AG10803 (cell line): ENCODE results near the gene KIF19.

Source experiments
- DNase-seq: peaks from one replicate; pipeline ENCODE4 v3.0.0; 2010; ENCODE audit warnings: low read depth
- H3K4me3 ChIP-seq: 2 replicates; pipeline ENCODE4 v1.5.1; 2011; ENCODE audit warnings: mild to moderate bottlenecking, low read length, control low read depth
- TF ChIP-seq, protein P1 (sequence below): conservative IDR thresholded peaks from 2 replicates; pipeline ENCODE4 v1.5.1; 2011; ENCODE audit warnings: mild to moderate bottlenecking, low read length, control low read depth, inconsistent platforms

The KIF19 gene

DNA sequence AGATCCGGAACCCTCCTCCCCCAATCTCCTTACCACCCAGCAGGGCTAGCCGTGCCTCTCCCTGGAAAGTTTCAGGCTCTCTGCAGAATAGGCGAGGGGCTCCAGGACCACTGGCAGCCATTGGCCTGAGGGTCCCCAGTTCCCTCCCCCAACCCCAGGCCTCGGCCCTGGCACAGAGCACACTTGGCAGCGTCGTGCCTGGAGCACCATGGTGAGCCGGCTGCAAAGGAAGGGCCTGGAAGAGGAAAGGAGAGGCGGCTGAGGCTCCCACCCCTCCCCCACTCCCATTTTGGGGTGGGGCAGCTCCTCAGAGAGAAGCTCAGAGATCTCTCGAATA, 36.0 kb downstream of the KIF19 start:
- H3K4me3 ChIP-seq: no peak overlapping the region
- no peak for DNase-seq
- TF ChIP-seq, protein P1, sequence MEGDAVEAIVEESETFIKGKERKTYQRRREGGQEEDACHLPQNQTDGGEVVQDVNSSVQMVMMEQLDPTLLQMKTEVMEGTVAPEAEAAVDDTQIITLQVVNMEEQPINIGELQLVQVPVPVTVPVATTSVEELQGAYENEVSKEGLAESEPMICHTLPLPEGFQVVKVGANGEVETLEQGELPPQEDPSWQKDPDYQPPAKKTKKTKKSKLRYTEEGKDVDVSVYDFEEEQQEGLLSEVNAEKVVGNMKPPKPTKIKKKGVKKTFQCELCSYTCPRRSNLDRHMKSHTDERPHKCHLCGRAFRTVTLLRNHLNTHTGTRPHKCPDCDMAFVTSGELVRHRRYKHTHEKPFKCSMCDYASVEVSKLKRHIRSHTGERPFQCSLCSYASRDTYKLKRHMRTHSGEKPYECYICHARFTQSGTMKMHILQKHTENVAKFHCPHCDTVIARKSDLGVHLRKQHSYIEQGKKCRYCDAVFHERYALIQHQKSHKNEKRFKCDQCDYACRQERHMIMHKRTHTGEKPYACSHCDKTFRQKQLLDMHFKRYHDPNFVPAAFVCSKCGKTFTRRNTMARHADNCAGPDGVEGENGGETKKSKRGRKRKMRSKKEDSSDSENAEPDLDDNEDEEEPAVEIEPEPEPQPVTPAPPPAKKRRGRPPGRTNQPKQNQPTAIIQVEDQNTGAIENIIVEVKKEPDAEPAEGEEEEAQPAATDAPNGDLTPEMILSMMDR: no peak

DNA sequence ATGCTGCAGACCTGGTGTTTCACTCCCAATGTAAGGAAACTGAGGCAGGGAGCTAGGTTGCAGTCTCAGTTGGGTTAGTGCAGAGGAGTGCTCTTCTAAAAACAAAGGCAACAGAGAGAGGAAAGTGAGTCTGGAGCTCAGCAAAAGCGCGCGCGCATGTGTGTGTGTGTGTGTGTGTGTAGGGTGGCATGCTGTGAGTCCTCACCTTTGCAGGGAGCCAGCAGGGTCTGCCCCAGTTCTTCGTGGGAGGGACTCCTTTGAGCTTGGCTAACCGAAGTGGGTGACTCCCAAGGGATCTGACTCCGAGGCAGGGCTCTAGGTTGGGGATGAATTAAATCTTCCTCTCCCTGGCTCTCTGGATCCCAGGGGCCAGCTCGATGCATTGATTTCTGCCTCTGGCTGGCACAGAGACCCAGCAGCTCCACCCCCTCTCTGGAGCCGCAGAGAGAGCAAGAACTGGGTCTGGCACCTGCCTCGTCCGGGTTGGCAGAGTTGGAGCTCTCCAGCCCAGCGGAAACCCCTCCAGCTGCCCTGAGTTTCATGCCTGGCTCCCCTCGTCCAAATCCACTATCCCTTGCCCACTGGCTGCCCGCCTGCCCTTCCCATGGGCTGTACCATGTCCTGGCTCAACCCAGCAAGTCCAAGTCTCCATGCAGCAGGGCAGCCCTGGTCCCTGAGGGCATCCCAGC, 36.9 kb downstream of the KIF19 start:
- DNase-seq: no peak
- TF ChIP-seq, protein P1: no peak
- H3K4me3 ChIP-seq: no peak overlapping the region

DNA sequence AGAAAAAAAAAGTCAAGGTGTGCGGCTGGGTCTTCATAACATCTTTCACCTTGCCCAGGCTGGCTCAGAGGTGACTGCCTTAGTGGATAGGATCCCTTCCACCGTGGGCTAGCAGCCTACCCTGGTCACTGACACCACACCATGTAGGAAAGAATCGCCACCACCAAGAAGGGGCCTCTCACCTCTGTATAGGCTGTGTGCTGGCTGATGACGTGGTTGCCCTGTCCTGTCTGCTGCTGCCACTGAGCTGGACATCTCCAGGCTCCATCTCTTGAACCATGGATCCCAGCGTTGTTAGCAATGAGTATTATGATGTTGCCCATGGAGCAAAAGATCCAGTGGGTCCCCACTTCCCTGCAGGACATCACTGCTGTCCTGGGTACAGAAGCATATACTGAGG, 41.2 kb downstream of the KIF19 start, which contains the start of gene GPR142:
GPR142 (plus strand) TSS at position 301 of the 400 bp plus-strand sequence. CDS start 2,035 bp downstream, outside the sequence.
- DNase-seq: no peak
- TF ChIP-seq, protein P1: no peak
- H3K4me3 ChIP-seq: no peak within 1 kb of the TSS

GRCh38 chr17:74368341-74369081, 42.5 kb downstream of the KIF19 start:
- DNase-seq: peak; percentile 46
- TF ChIP-seq, protein P1: peak; percentile 83
- H3K4me3 ChIP-seq: no peak overlapping the region

- H3K4me3 ChIP-seq: no peak overlapping the region
These were observed 43.2 kb downstream of the KIF19 start for GRCh38 chr17:74369221-74369620.

DNA sequence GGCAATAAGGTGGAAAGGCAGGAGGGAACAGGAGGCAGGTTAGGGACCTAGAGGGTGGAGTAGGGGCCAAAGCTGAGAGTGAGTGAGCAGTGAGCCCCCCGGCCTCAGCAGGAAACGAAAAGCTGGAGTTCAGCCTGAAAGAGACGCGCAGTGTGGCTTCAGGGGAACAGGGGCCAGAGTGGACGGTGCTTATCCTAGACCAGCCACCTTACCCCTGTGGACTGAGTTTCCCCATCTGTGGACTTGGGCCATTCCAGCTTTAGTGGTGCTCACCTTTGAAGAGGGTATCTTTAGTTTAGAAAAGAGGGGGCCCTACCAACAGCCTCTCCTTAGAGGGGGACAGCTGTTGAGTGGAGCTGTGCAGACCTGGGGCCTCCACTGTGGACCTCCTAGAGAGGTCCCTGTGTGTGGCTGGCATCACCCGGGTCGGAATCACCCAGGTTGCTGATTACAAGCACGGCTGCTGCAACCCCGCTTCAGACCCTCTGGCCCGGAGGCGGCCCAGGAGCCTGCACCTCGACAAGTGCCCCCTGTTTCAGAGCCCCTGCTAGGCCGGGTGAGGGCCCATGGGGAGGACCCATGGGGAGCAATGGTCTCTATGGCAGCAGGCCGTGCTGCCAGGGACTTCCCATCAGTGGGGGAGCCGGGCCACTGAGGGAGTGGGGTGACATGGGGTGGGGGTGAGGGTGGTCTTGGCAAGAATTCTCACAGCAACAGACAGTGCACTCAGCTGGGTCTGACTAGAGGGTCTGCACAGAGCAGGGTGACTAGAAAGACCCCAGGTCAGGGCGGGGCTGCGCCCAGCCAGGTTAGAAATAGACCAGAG, 43.9 kb downstream of the KIF19 start:
- H3K4me3 ChIP-seq: no peak overlapping the region
- TF ChIP-seq, protein P1: no peak
- no peak for DNase-seq

More at GRCh38 chr17:74369221-74369620, 43.2 kb downstream of the KIF19 start:
- DNase-seq: no peak
- TF ChIP-seq, protein P1: no peak
